Measurements from ENCODE around the gene THSD7B.

The THSD7B gene

GRCh38 chr2:137202318-137202717, 437.0 kb downstream of the THSD7B start:
- no peak for DNase-seq

GRCh38 chr2:137205324-137205723, 440.0 kb downstream of the THSD7B start:
- no peak for DNase-seq

GRCh38 chr2:137206069-137206468, 440.7 kb downstream of the THSD7B start:
- no peak for DNase-seq

- DNase-seq, result no peak
Observed at GRCh38 chr2:137207030-137207429, 441.7 kb downstream of the THSD7B start.

- DNase-seq, result no peak
Observed at GRCh38 chr2:137208431-137208891, 443.1 kb downstream of the THSD7B start.

GRCh38 chr2:137210039-137210438, 444.7 kb downstream of the THSD7B start:
- no peak for DNase-seq

GRCh38 chr2:137211761-137212160, 446.4 kb downstream of the THSD7B start:
- no peak for DNase-seq

- no peak for DNase-seq
Observed at GRCh38 chr2:137220438-137220993, 455.2 kb downstream of the THSD7B start.

GRCh38 chr2:137221797-137222492, 456.6 kb downstream of the THSD7B start:
- DNase-seq, result no peak

GRCh38 chr2:137223722-137224121, 458.4 kb downstream of the THSD7B start:
- no peak for DNase-seq

GRCh38 chr2:137228566-137228965, 463.2 kb downstream of the THSD7B start:
- DNase-seq, result no peak

GRCh38 chr2:137229834-137230233, 464.5 kb downstream of the THSD7B start:
- DNase-seq, result no peak

- DNase-seq, result no peak
Observed at GRCh38 chr2:137231628-137232027, 466.3 kb downstream of the THSD7B start.

GRCh38 chr2:137232076-137232475, 466.7 kb downstream of the THSD7B start:
- no peak for DNase-seq

- no peak for DNase-seq
Observed at GRCh38 chr2:137233091-137233490, 467.7 kb downstream of the THSD7B start.

- no peak for DNase-seq
Observed at GRCh38 chr2:137237055-137237454, 471.7 kb downstream of the THSD7B start.

GRCh38 chr2:137238065-137238464, 472.7 kb downstream of the THSD7B start:
- DNase-seq, result no peak

GRCh38 chr2:137249463-137250130, 484.3 kb downstream of the THSD7B start:
- no peak for DNase-seq

- DNase-seq, result no peak
Observed at GRCh38 chr2:137250401-137250800, 485.1 kb downstream of the THSD7B start.

- no peak for DNase-seq
Observed at GRCh38 chr2:137251045-137251444, 485.7 kb downstream of the THSD7B start.

GRCh38 chr2:137252934-137253333, 487.6 kb downstream of the THSD7B start:
- no peak for DNase-seq

GRCh38 chr2:137254052-137254451, 488.7 kb downstream of the THSD7B start:
- no peak for DNase-seq

GRCh38 chr2:137255345-137255744, 490.0 kb downstream of the THSD7B start:
- no peak for DNase-seq

- no peak for DNase-seq
Observed at GRCh38 chr2:137255990-137256389, 490.6 kb downstream of the THSD7B start.

Measured in DMS 273 treated with DMSO at 0.1 percent for 48 hours (cell line).